ENCODE results near the gene SLC39A13.
A peak's percentile ranks its signal among the peaks of the same experiment; 100 is the strongest.

The SLC39A13 gene

GRCh38 chr11:47391077-47391583 is 17.3 kb upstream of the SLC39A13 start:
- Histone ChIP-seq H3K4me3 (no peak overlapping the region), H3K27ac (peak overlapping the region in 1 of 2 donors; percentile 53)
- DNase-seq (ENCODE audit: low spot score): no peak
- no peak for TF ChIP-seq CTCF (IDR thresholded peaks at IDR 0.05)

- no peak for TF ChIP-seq CTCF (IDR thresholded peaks at IDR 0.05)
- no peak for DNase-seq (ENCODE audit: low spot score)
- Histone ChIP-seq H3K27ac (peak overlapping the region in 1 of 2 donors; percentile 53), H3K4me3 (no peak overlapping the region)
These were observed 16.5 kb upstream of the SLC39A13 start for GRCh38 chr11:47391711-47392432.

GRCh38 chr11:47392546-47393162 is 15.7 kb upstream of the SLC39A13 start:
- DNase-seq (ENCODE audit: low spot score): no peak
- Histone ChIP-seq H3K27ac (peak overlapping the region in 1 of 2 donors; percentile 93), H3K4me3 (no peak overlapping the region)
- no peak for TF ChIP-seq CTCF (IDR thresholded peaks at IDR 0.05)

GRCh38 chr11:47393163-47394049 is 15.0 kb upstream of the SLC39A13 start:
- TF ChIP-seq CTCF (IDR thresholded peaks at IDR 0.05): no peak
- Histone ChIP-seq H3K4me3 (peak overlapping the region; percentile 3), H3K27ac (peak overlapping the region; percentile 35 to 93)
- DNase-seq (ENCODE audit: low spot score): no peak

- DNase-seq (ENCODE audit: low spot score): no peak
- peak overlapping the region; percentile 35 to 93 for H3K27ac ChIP-seq
- H3K4me3 ChIP-seq: peak overlapping the region; percentile 3
- no peak for TF ChIP-seq CTCF (IDR thresholded peaks at IDR 0.05)
These were observed 14.4 kb upstream of the SLC39A13 start for GRCh38 chr11:47394050-47394321.

- no peak for DNase-seq (ENCODE audit: low spot score)
These were observed 13.8 kb upstream of the SLC39A13 start for GRCh38 chr11:47394322-47395222.

More at GRCh38 chr11:47394322-47395222, 13.8 kb upstream of the SLC39A13 start:
- peak overlapping the region; percentile 72 to 93 for H3K27ac ChIP-seq
- no peak for TF ChIP-seq CTCF (IDR thresholded peaks at IDR 0.05)
- peak overlapping the region; percentile 40 for H3K4me3 ChIP-seq
